ENCODE measurements around the gene CSRP3. TPM values are rescaled to one million over a fixed set of nuclear protein-coding genes. Genes with fewer than 3 reads are reported as not detected.

The CSRP3 gene
- total RNA-seq, 1 donor from 2014 or later = not detected

DNA sequence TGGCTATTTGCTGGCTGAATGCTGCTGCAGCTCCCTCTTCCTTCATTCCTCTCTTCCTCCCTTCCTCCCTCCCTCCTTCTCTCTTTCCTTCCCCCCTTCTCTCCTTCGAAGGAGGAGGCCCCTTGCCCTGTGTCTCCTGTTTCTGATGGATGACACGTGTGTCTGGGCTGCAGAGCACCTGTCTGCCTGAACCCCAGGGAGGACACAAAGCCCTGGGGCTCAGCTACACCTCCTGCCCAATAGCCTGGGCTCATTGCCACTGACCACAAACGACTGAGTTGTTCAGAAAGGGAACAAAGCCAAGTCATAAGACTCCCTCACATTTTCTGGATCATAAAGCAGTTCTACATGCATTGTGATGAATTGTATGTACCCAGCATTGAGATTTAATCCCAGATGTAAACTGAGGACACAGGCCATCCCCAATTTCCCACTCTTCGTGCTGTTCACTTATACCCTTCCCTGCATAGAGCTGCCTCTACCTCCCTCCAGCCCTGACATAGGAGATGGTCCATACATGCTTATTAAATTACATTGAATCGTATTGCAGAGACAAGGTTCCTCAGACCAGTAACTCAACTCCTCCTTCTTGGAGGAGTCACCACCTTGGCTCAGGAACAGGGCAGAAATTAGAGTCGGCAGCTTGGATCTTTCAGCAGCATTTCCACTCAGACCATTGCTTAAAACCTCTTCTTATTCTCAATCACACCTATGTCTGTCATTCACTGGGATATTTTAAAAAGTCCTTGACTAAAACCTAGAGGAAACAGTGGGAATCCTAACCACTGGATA is 1.2 kb downstream of the CSRP3 start:
- Mint-ChIP-seq H3K27me3 (ENCODE audit: low read depth) (peaks cover 1% of the 10 kb centered on the region), H3K4me1 (peaks cover 22% of the 10 kb centered on the region), H3K27ac (peak overlapping the region; percentile 65), H3K36me3 (no peaks in the 10 kb centered on the region), H3K9me3 (no peaks in the 10 kb centered on the region), H3K4me3 (no peak overlapping the region)
- TF ChIP-seq, protein P1, sequence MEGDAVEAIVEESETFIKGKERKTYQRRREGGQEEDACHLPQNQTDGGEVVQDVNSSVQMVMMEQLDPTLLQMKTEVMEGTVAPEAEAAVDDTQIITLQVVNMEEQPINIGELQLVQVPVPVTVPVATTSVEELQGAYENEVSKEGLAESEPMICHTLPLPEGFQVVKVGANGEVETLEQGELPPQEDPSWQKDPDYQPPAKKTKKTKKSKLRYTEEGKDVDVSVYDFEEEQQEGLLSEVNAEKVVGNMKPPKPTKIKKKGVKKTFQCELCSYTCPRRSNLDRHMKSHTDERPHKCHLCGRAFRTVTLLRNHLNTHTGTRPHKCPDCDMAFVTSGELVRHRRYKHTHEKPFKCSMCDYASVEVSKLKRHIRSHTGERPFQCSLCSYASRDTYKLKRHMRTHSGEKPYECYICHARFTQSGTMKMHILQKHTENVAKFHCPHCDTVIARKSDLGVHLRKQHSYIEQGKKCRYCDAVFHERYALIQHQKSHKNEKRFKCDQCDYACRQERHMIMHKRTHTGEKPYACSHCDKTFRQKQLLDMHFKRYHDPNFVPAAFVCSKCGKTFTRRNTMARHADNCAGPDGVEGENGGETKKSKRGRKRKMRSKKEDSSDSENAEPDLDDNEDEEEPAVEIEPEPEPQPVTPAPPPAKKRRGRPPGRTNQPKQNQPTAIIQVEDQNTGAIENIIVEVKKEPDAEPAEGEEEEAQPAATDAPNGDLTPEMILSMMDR (IDR thresholded peaks at IDR 0.05; ENCODE audit: unreplicated experiment) = no peak
- no peak for DNase-seq (ENCODE audit: low spot score in 2 of 2, unreplicated experiment in 2 of 2)

- TF ChIP-seq, protein P1 (IDR thresholded peaks at IDR 0.05; ENCODE audit: unreplicated experiment) = no peak
- H3K4me1 Mint-ChIP-seq = peaks cover 24% of the 10 kb centered on the region
- no peaks in the 10 kb centered on the region for H3K36me3 Mint-ChIP-seq
- H3K27me3 Mint-ChIP-seq (ENCODE audit: low read depth) = peaks cover 1% of the 10 kb centered on the region
- peak overlapping the region; percentile 54 for H3K27ac Mint-ChIP-seq
- no peaks in the 10 kb centered on the region for H3K9me3 Mint-ChIP-seq
- no peak overlapping the region for H3K4me3 Mint-ChIP-seq
- no peak for DNase-seq (ENCODE audit: low spot score in 2 of 2, unreplicated experiment in 2 of 2)
Observed at GRCh38 chr11:19199771-19200170, 2.0 kb downstream of the CSRP3 start.

DNA sequence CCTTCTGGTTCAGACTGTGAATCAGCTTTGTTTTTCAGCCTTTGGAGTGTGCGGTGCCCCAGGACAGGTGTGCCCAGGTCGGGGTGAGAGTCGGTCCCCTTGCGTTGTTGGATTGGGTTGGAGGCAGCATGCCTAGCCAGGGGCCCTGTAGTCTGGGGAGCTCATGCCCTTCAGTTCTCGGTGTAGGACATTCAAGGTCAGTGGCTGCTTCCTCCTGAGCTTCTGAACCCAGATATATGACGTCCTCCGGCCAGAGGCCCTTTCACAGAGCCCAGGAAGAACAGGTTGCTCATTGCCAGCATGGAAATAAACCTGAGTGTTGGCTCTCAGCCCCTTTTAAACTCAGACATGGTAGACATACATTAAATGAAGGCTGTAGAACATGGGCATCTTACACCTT is 2.7 kb downstream of the CSRP3 start:
- Mint-ChIP-seq H3K4me3 (no peak overlapping the region), H3K27me3 (ENCODE audit: low read depth) (peaks cover 1% of the 10 kb centered on the region), H3K27ac (no peak overlapping the region), H3K4me1 (peaks cover 26% of the 10 kb centered on the region), H3K36me3 (no peaks in the 10 kb centered on the region), H3K9me3 (no peaks in the 10 kb centered on the region)
- DNase-seq (ENCODE audit: low spot score in 2 of 2, unreplicated experiment in 2 of 2) = no peak
- TF ChIP-seq, protein P1 (IDR thresholded peaks at IDR 0.05; ENCODE audit: unreplicated experiment) = no peak

GRCh38 chr11:19196432-19196831 is 5.4 kb downstream of the CSRP3 start:
- no peak for DNase-seq (ENCODE audit: low spot score in 2 of 2, unreplicated experiment in 2 of 2)
- Mint-ChIP-seq H3K27me3 (ENCODE audit: low read depth) (peaks cover 1% of the 10 kb centered on the region), H3K27ac (no peak overlapping the region), H3K4me1 (peaks cover 23% of the 10 kb centered on the region), H3K36me3 (no peaks in the 10 kb centered on the region), H3K9me3 (no peaks in the 10 kb centered on the region), H3K4me3 (no peak overlapping the region)
- TF ChIP-seq, protein P1 (IDR thresholded peaks at IDR 0.05; ENCODE audit: unreplicated experiment) = no peak

GRCh38 chr11:19194620-19195308 is 7.0 kb downstream of the CSRP3 start:
- H3K27ac Mint-ChIP-seq = no peak overlapping the region
- TF ChIP-seq, protein P1 (IDR thresholded peaks at IDR 0.05; ENCODE audit: unreplicated experiment) = no peak
- no peaks in the 10 kb centered on the region for H3K9me3 Mint-ChIP-seq
- no peak overlapping the region for H3K4me3 Mint-ChIP-seq
- H3K4me1 Mint-ChIP-seq = peaks cover 10% of the 10 kb centered on the region
- peaks cover 1% of the 10 kb centered on the region for H3K27me3 Mint-ChIP-seq (ENCODE audit: low read depth)
- no peak for DNase-seq (ENCODE audit: low spot score in 2 of 2, unreplicated experiment in 2 of 2)
- H3K36me3 Mint-ChIP-seq = no peaks in the 10 kb centered on the region
